GM21576 (cell line): Measurements from ENCODE around the gene MCHR2.

ENCODE experiments used
- ATAC-seq: cut with Tn5 transposase; IDR thresholded peaks from one replicate; pipeline ENCODE4 v1.9.1; 2021; ENCODE audit warnings: mild to moderate bottlenecking, moderate library complexity; ENCODE audit not compliant: unreplicated experiment

The MCHR2 gene

GRCh38 chr6:99905209-99906106 lies 88.6 kb downstream of the MCHR2 start:
- ATAC-seq: peak; percentile 97

- ATAC-seq: no peak
Observed at GRCh38 chr6:99901596-99902384, 92.2 kb downstream of the MCHR2 start.

GRCh38 chr6:99894815-99895214 lies 99.2 kb downstream of the MCHR2 start:
- no peak for ATAC-seq

- no peak for ATAC-seq
Observed at GRCh38 chr6:99887066-99887465, 107.0 kb downstream of the MCHR2 start.

- no peak for ATAC-seq
Observed at GRCh38 chr6:99885051-99885450, 109.0 kb downstream of the MCHR2 start.

- ATAC-seq: no peak
Observed at GRCh38 chr6:99882128-99882702, 111.8 kb downstream of the MCHR2 start.

- ATAC-seq: no peak
Observed at GRCh38 chr6:99879431-99879830, 114.6 kb downstream of the MCHR2 start.

GRCh38 chr6:99875068-99875467 lies 119.0 kb downstream of the MCHR2 start:
- ATAC-seq: no peak

- no peak for ATAC-seq
Observed at GRCh38 chr6:99873084-99873483, 120.9 kb downstream of the MCHR2 start.

GRCh38 chr6:99871641-99872040 lies 122.4 kb downstream of the MCHR2 start:
- ATAC-seq: no peak
